Spleen (tissue), 7 donors: ENCODE measurements around the gene BRD4.

Experiments
- CTCF ChIP-seq, 11 experiments: fragments of 200-600 bp in 7 of 11; fragments of 450-650 bp in 4 of 11; sonication (generic) in 4 of 11; IDR thresholded peaks in 8 of 11; conservative IDR thresholded peaks in 3 of 11; 1 replicate in 7 of 11; 2 replicates in 4 of 11; pipeline versions ENCODE4 v1.4.0 to v1.8.0; 2016 to 2021; ENCODE audit warnings: antibody characterized with exemption in 11 of 11, inconsistent platforms in 4 of 11, mild to moderate bottlenecking in 1 of 11
- POLR2AphosphoS5 ChIP-seq, 3 donors: sonication (generic); formaldehyde crosslinking; IDR thresholded peaks; one replicate each; pipeline ENCODE4 v1.5.1; 2017; ENCODE audit warnings: antibody characterized with exemption in 3 of 3
- donor health status: DM: no; HTN: no; CAD: no; lungs with moderate emphysema.
- donor health status: DM: no; HTN: no; CAD: no.
- donor health status: DM: no; HTN: no; CAD: no.

- TF ChIP-seq CTCF (IDR thresholded peaks at IDR 0.05 in 8 of 11, conservative IDR thresholded peaks at IDR 0.05 in 3 of 11): no peak
- TF ChIP-seq POLR2AphosphoS5 (IDR thresholded peaks at IDR 0.05): peak in 2 of 3 donors; percentile 6 to 34
These were observed 86.2 kb downstream of the BRD4 start for GRCh38 chr19:15246198-15246481.
